ENCODE results near the gene PPOX.

Gene PPOX

GRCh38 chr1:161153682-161154337 lies 12.4 kb upstream of the PPOX start, which contains the start of gene UFC1:
Gene UFC1, plus strand, starts transcription at chr1:161153978. Its CDS starts 20 bp downstream, at chr1:161153998.
- DNase-seq, result peak; percentile 41 to 61 (median 58)

- no peak for DNase-seq
These were observed 8.4 kb upstream of the PPOX start for GRCh38 chr1:161157867-161158266.

- no peak for DNase-seq
These were observed 7.8 kb upstream of the PPOX start for GRCh38 chr1:161158316-161159010.

DNA sequence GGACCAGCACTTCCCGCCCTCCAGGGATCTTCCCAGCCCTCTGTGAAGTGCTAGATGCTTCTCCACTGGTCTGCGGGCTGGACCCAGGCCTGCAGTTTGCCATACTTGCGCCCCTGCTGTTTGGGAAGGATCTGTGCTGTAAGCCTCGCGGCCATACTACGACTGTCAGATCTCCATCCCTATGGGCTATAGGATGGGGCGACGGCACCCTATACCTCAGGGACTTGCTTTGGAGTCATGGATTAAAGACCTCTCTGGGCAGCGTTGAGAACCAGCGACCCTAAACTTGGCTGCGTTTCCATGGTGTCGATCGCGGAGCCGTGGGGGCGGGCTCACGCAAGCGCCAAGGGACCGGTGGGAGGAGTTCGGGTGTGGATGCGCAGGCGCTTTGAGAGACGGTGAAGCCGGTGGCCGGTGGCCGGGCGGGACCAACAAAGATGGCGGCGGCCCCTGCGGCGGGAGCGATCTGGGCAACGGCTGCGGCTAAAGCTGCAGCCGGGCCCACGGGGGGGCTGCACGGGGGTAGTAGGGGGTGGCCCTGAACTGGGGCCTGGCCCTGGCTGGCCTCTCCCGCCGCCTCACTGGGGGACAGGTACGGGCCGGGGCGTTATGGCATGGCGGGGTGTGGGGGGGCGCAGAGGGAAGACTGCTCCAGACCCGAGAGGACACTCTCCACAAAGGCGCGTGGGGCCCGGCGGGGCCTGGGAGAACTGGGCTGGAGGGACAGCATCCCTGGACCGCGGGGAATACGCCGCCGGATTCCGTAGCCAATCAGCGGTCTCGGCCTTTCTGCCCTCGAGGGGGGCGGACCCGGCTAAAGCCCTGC lies 6.9 kb upstream of the PPOX start, which contains the start of gene USP21:
Gene USP21, plus strand, starts transcription at position 414 of the 826 bp plus-strand sequence. CDS start 1,141 bp downstream, outside the sequence.
- peak; percentile 81 to 88 (median 84) for DNase-seq

GRCh38 chr1:161159913-161160243 lies 6.3 kb upstream of the PPOX start:
- DNase-seq, result no peak

DNA sequence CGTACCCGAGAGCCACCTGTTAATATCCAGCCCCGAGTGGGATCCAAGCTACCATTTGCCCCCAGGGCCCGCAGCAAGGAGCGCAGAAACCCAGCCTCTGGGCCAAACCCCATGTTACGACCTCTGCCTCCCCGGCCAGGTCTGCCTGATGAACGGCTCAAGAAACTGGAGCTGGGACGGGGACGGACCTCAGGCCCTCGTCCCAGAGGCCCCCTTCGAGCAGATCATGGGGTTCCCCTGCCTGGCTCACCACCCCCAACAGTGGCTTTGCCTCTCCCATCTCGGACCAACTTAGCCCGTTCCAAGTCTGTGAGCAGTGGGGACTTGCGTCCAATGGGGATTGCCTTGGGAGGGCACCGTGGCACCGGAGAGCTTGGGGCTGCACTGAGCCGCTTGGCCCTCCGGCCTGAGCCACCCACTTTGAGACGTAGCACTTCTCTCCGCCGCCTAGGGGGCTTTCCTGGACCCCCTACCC lies 5.5 kb upstream of the PPOX start:
- DNase-seq, result no peak

DNA sequence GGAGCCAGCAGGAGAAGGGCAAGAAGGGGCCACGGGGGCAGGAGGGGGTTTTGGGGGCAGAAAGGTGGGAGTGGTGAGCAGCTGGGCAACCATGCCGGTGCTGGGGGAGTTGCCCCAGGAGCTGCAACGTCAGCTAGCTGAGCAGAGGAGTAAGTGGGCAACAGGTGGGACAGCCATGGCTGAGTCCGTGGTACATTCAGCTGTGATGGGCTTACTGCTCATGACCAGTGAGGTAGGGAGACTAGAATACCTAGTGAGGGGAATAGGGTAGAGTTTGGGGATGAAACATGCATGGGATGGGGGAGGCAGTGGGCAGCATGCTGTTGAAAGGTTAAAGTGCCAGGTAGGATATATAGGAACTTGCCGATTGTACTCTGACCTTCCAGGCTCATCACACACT lies 4.6 kb upstream of the PPOX start:
- DNase-seq, result no peak

GRCh38 chr1:161162052-161162451 lies 4.2 kb upstream of the PPOX start:
- DNase-seq, result no peak

DNA sequence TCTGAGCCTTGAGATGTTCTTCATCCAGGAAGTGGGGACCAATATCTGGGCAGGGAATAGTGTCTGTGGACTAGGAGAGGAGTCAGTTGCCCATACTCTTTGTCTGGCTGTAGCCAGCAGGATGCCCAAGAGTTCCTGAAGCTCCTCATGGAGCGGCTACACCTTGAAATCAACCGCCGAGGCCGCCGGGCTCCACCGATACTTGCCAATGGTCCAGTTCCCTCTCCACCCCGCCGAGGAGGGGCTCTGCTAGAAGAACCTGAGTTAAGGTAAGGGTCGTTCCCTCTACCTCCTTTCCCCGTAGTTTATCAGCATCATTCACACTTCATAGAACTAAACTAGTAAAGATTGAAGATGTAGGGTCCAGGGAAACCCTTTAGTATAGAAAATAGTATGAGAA lies 3.4 kb upstream of the PPOX start:
- DNase-seq, result no peak

- no peak for DNase-seq
These were observed 2.4 kb upstream of the PPOX start for GRCh38 chr1:161163793-161164192.

DNA sequence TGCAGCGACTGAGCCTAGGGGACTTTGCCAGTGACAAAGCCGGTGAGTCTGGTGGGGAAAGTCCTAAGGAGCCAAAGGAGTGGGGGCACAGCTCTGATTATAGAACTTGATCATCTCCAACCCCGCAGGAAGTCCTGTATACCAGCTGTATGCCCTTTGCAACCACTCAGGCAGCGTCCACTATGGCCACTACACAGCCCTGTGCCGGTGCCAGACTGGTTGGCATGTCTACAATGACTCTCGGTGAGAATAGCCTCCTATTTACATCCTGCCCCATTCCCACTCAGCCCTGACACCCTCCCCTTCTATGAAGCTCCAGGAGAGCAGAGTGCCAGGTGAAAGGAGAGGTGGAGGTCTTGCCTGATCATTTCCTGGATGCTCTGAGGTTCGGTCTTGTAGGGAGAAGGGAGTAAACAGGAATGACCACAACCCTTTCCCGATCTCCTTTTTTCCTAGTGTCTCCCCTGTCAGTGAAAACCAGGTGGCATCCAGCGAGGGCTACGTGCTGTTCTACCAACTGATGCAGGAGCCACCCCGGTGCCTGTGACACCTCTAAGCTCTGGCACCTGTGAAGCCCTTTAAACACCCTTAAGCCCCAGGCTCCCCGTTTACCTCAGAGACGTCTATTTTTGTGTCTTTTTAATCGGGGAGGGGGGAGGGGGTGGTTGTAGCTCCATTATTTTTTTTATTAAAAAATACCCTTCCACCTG lies 1.2 kb upstream of the PPOX start:
- no peak for DNase-seq

DNA sequence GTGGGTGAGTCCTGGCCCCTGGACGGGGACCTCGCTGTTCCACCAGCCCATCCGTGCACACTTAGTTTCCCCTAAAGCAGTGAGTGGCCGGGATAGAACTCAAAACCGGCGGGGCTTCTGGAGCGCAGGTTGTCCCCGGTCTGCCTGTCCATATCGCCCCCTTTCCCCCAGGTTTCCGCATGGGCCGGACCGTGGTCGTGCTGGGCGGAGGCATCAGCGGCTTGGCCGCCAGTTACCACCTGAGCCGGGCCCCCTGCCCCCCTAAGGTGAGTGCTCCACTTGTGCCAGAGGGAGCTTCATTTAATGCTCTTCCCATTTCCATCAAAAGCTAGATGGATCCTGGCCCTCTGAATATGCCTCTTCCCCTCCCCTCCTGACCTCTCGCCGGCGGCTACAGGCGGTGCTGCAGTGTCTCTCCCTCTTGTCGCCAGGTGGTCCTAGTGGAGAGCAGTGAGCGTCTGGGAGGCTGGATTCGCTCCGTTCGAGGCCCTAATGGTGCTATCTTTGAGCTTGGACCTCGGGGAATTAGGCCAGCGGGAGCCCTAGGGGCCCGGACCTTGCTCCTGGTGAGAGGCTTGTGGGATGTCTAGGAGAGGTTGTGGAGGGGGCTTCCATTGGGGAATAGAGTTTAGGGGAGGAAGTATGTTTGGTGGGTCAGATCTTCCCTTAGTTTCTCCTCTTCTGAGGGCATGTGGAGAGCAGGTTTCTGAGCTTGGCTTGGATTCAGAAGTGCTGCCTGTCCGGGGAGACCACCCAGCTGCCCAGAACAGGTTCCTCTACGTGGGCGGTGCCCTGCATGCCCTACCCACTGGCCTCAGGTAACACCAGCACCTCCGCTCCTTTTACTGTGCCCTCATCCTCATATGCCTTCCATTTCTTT lies 683 bp downstream of the PPOX start:
- no peak for DNase-seq

GRCh38 chr1:161168906-161169305 lies 2.7 kb downstream of the PPOX start:
- DNase-seq, result no peak

DNA sequence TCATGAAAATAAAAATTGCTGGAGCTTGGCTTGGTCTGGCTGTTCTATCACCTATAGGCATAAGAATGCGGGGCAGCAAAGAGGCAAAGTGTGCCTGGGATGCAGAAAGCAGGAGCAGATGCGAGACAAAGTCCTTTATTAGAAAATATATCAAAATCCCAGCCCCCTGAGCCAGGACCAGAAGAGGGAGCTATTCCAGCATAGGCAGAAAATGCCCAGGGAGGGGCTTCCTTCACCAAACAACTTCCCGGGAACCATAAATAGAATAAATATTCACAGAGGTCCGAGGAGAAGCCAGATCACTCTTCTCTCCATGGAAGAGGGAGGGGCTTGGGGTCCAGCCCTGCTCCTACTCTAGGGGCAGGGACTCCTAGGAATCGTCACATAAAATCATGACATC lies 5.0 kb downstream of the PPOX start:
- no peak for DNase-seq

- DNase-seq, result no peak
These were observed 5.5 kb downstream of the PPOX start for GRCh38 chr1:161171696-161172095.

GRCh38 chr1:161172349-161172748 lies 6.1 kb downstream of the PPOX start:
- no peak for DNase-seq

DNA sequence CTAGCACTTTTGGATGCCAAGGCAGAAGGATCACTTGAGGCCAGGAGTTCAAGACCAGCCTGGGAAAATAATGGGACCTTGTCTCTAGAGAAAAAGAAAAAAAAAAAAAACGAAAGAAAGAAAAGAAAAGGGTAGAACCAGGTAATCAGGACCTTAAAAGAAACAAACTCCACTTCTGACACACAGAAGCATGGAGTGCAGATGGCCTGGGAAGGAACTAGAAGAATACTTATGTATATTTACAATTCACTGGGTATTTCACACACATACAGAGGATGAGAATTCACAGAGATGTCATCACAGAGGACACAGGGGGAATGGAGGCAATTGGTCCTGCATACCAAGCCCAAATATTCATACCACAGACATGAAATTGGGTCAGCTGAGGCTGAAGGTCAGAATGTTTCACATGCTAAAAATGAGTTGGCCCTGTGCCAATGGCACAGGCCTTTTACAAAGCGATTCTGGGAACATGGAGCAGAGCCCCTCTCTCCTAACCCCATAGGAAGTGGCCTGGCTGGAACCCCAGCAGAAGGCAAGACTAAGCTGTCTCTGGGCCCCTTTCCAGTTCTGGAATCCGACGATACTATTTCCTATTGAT lies 6.7 kb downstream of the PPOX start:
- no peak for DNase-seq

DNA sequence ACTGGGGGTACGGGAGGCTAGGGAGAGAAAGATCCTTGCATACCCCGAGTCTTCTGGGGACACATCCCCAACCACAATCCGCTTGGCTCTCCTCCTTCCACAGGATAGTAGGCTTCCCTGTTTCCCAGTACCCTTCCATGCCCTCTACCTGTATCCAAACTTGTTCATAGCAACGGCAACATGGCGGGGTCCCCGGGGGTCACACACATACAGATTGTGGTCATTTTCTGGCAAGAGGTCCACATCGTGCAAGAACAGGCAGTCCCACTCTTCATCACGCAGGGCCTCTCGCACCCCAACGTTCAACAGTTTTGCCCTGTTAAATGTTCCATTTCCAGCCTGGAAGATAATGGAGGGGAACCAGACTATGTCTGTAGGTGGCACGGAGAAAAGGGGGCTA lies 7.5 kb downstream of the PPOX start:
- DNase-seq, result no peak

DNA sequence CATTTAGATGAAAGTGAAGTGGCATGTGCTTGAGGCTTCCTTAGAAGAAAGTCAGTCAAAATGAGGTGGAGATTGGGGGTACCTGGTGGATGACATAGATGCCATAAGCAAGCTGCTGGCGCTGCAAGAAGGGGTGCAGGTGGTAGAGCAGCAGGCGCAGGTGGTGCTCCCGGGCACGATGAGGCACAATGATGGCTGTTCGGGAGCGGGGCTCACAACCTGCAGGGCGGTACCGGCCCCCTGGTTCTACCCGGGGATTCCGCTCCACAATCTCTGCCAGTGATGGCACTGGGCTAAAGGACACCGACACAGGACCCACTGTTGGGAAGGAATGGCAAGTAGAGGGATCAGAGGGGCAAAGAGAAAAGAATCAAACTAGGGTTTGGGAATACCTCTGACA lies 8.7 kb downstream of the PPOX start:
- no peak for DNase-seq

- DNase-seq, result no peak
These were observed 9.7 kb downstream of the PPOX start for GRCh38 chr1:161175771-161176453.
